Measurements from ENCODE around the gene GUCY2D. TPM values are rescaled to one million over a fixed set of nuclear protein-coding genes. Genes with fewer than 3 reads are reported as not detected.

The GUCY2D gene
- total RNA-seq, 4 donors from 2014 or later, result not detected

DNA sequence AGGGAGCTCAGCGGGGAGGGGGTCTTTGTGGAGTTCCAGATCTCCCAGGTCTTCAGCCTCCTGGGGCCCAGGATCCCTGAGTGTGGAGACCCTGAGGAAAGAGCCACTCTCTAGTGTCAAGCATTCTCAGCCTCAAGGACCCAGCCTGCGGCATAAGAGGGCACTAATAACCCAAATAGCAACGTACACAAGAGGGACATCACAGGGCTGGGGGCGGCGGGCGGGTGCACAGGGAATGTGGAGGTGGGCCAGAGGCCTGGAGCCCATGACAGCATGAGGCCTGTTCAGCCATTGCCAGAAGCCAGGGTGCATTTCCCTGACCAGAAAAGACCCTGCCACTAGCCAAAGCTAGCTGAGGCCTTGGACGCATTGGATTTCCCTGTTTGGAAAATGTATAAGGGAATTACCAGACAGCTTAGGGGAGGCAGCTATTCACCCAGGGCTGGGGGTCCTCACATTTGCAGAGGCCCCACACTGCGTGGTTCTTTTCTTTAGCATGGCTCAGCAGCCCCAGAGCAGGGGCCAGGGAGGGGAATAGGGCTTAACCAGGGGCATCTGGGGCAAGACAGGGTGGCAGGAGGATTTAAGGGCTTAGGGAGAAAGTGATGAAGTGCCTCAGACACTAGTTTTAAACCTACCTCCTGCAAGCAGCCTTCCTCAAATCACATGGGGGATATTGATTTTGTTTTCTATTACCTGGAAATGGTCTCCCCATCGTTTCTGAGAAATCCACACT, 22.9 kb downstream of the GUCY2D start:
- 75 to 81% methylated on average over 9 of the region's 9 CpGs for WGBS, 2 donors
- TF ChIP-seq CTCF (IDR thresholded peaks at IDR 0.05) (no peak), POLR2A (IDR thresholded peaks at IDR 0.05) (no peak)
- DNase-seq, result no peak
- no peak overlapping the region for H3K27ac ChIP-seq
- H3K4me3 ChIP-seq (replicated peaks in 1 of 3), result no peak overlapping the region
- H3K9me3 ChIP-seq, result no peaks in the 10 kb centered on the region
- no peaks in the 10 kb centered on the region for H3K27me3 ChIP-seq
- no peaks in the 10 kb centered on the region for H3K36me3 ChIP-seq
- H3K4me1 ChIP-seq, result peaks cover 9 to 15% of the 10 kb centered on the region in 2 donors
- intact Hi-C loops (cut with DNase I), result no loop called here

- H3K4me1 ChIP-seq, result peaks cover 0 to 2% of the 10 kb centered on the region in 2 donors
- no peak for DNase-seq
- H3K36me3 ChIP-seq, result no peaks in the 10 kb centered on the region
- no peaks in the 10 kb centered on the region for H3K27me3 ChIP-seq
- TF ChIP-seq CTCF (IDR thresholded peaks at IDR 0.05) (no peak), POLR2A (IDR thresholded peaks at IDR 0.05) (no peak)
- intact Hi-C loops (cut with DNase I), result no loop called here
- no peak overlapping the region for H3K27ac ChIP-seq
- H3K9me3 ChIP-seq, result no peaks in the 10 kb centered on the region
- 76 to 83% methylated on average over 5 of the region's 5 CpGs for WGBS, 2 donors
- H3K4me3 ChIP-seq (replicated peaks in 1 of 3), result no peak overlapping the region
Measured at GRCh38 chr17:8029121-8029520, 26.7 kb downstream of the GUCY2D start.

DNA sequence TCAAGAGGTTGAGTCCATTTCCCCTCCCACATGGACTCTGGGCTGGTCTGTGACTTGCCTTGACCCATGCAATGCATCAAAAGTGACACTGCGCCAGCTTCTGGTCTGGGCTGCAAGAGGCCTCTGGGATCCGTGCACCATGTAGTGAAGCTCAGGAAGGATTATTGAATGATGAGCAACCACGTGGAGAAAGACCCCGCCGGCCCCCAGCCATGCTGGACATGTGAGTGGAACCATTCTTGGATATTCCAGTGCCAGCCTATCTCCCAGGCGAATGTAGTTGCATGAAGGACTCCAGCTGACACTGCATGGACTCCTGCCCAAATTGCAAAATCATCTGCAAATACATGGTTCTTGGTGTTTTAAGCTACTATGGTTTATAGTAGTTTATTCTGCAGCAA, 28.8 kb downstream of the GUCY2D start:
- no peaks in the 10 kb centered on the region for H3K27me3 ChIP-seq
- no peaks in the 10 kb centered on the region for H3K4me1 ChIP-seq
- no peak overlapping the region for H3K4me3 ChIP-seq (replicated peaks in 1 of 3)
- TF ChIP-seq CTCF (IDR thresholded peaks at IDR 0.05) (no peak), POLR2A (IDR thresholded peaks at IDR 0.05) (no peak)
- no peak overlapping the region for H3K27ac ChIP-seq
- H3K9me3 ChIP-seq, result no peaks in the 10 kb centered on the region
- intact Hi-C loops (cut with DNase I), result no loop called here
- DNase-seq, result no peak
- H3K36me3 ChIP-seq, result no peaks in the 10 kb centered on the region
- WGBS, 2 donors, result 73 to 85% methylated on average over 6 of the region's 6 CpGs

GRCh38 chr17:8031950-8032349, 29.5 kb downstream of the GUCY2D start:
- no peaks in the 10 kb centered on the region for H3K9me3 ChIP-seq
- WGBS, 2 donors, result 97 to 100% methylated on average over 1 of the region's 1 CpG
- H3K27me3 ChIP-seq, result no peaks in the 10 kb centered on the region
- H3K27ac ChIP-seq, result no peak overlapping the region
- H3K4me3 ChIP-seq (replicated peaks in 1 of 3), result no peak overlapping the region
- TF ChIP-seq POLR2A (IDR thresholded peaks at IDR 0.05) (no peak), CTCF (IDR thresholded peaks at IDR 0.05) (no peak)
- H3K36me3 ChIP-seq, result no peaks in the 10 kb centered on the region
- no peak for DNase-seq
- no peaks in the 10 kb centered on the region for H3K4me1 ChIP-seq
- intact Hi-C loops (cut with DNase I), result no loop called here

GRCh38 chr17:8032442-8032841, 30.0 kb downstream of the GUCY2D start:
- DNase-seq, result no peak
- H3K9me3 ChIP-seq, result no peaks in the 10 kb centered on the region
- 54 to 87% methylated on average over 2 of the region's 2 CpGs for WGBS, 2 donors

More at GRCh38 chr17:8032442-8032841, 30.0 kb downstream of the GUCY2D start:
- Histone ChIP-seq H3K27me3 (no peaks in the 10 kb centered on the region), H3K36me3 (no peaks in the 10 kb centered on the region), H3K27ac (no peak overlapping the region), H3K4me3 (replicated peaks in 1 of 3) (no peak overlapping the region), H3K4me1 (no peaks in the 10 kb centered on the region)
- TF ChIP-seq CTCF (IDR thresholded peaks at IDR 0.05) (no peak), POLR2A (IDR thresholded peaks at IDR 0.05) (no peak)
- intact Hi-C loops (cut with DNase I), result no loop called here

Data from thyroid gland (tissue), 4 donors.